Endothelial cell of umbilical vein (primary cell): ENCODE data around the gene IPO11. TPM values are rescaled to one million over a fixed set of nuclear protein-coding genes. Genes with fewer than 3 reads are reported as not detected.
A peak's percentile ranks its signal among the peaks of the same experiment; 100 is the strongest.

Source experiments
- BruUV-seq: library from RNA; stranded (reverse); fragments of 400-500 nt; replicated peaks from 2 replicates; lab custom pipeline; 2021; lab: Mats Ljungman, UMichigan
- CTCF ChIA-PET: fragments of 300-600, 350-600 bp; sonication (Branson Sonifier 250); formaldehyde crosslinking; loops from one replicate; lab custom pipeline; 2021; ENCODE audit warnings: antibody characterized with exemption, inconsistent platforms; lab: Charles Lee
- POLR2A ChIA-PET: fragments of 300-600, 350-600 bp; sonication (Branson Sonifier 250); formaldehyde crosslinking; loops from one replicate; lab custom pipeline; 2021; ENCODE audit warnings: antibody characterized with exemption, inconsistent platforms; lab: Charles Lee
- DNase-seq: peaks from one replicate; pipeline ENCODE4 v3.0.0-alpha.2; 2011; ENCODE audit warnings: low read depth, low spot score
- FAIRE-seq: peaks from 2 replicates; lab custom pipeline; 2011; peaks lifted over from hg19 to GRCh38; lab: Jason Lieb, UNC
- H2AFZ ChIP-seq: 2 replicates; pipeline ENCODE4 v1.6.0; 2012; ENCODE audit warnings: low read depth, low read length, control low read depth, inconsistent platforms
- H3K27ac ChIP-seq: 2 replicates; pipeline ENCODE4 v1.5.1; 2011; ENCODE audit warnings: low read depth, mild to moderate bottlenecking, control low read depth, low read length, moderate library complexity; ENCODE audit not compliant: insufficient read depth
- H3K27me3 ChIP-seq, 2 experiments: 2 replicates each; pipeline versions ENCODE4 v1.6.0 to v1.6.1; 2011; ENCODE audit warnings: low read length in 2 of 2, mixed read lengths in 1 of 2; ENCODE audit not compliant: control insufficient read depth in 2 of 2, insufficient read depth in 2 of 2
- H3K36me3 ChIP-seq, 2 experiments: 2 replicates in 1 of 2; 3 replicates in 1 of 2; pipeline ENCODE4 v1.5.1; 2011; ENCODE audit warnings: low read length in 2 of 2, mild to moderate bottlenecking in 1 of 2, moderate library complexity in 1 of 2; ENCODE audit not compliant: control insufficient read depth in 2 of 2, insufficient read depth in 2 of 2; ENCODE audit errors: extremely low read depth in 1 of 2
- H3K4me1 ChIP-seq: 3 replicates; pipeline ENCODE4 v1.5.1; 2011; ENCODE audit warnings: mild to moderate bottlenecking, low read length; ENCODE audit not compliant: control insufficient read depth, insufficient read depth; ENCODE audit errors: extremely low read depth
- H3K4me2 ChIP-seq: 2 replicates; pipeline ENCODE4 v1.6.1; 2011; ENCODE audit warnings: low read length, control low read depth, mixed read lengths; ENCODE audit not compliant: insufficient read depth
- H3K4me3 ChIP-seq, 3 experiments: fragments of 200-600 bp in 1 of 3; sonication (generic), shearing (Covaris generic) in 1 of 3; replicated peaks in 1 of 3; 2 replicates each; pipeline ENCODE4 v1.5.1; 2011 to 2016; ENCODE audit warnings: control low read depth in 3 of 3, low read length in 3 of 3, mild to moderate bottlenecking in 2 of 3, inconsistent platforms in 1 of 3, low read depth in 1 of 3, moderate library complexity in 1 of 3; ENCODE audit not compliant: insufficient read depth in 1 of 3
- H3K79me2 ChIP-seq: 2 replicates; pipeline ENCODE4 v1.6.0; 2012; ENCODE audit warnings: low read length, inconsistent platforms; ENCODE audit not compliant: control insufficient read depth, insufficient read depth
- H3K9ac ChIP-seq: replicated peaks from 2 replicates; pipeline ENCODE3; 2011; ENCODE audit warnings: low read length, control low read depth; ENCODE audit not compliant: insufficient read depth; ENCODE audit errors: extremely low read depth
- H3K9me1 ChIP-seq: replicated peaks from 3 replicates; pipeline ENCODE4 v1.6.0; 2011; ENCODE audit warnings: mild to moderate bottlenecking, low read length; ENCODE audit not compliant: control insufficient read depth, insufficient read depth; ENCODE audit errors: extremely low read depth
- H3K9me3 ChIP-seq: replicated peaks from 2 replicates; pipeline ENCODE4 v1.5.1; 2012; ENCODE audit warnings: low read length, inconsistent platforms; ENCODE audit not compliant: control insufficient read depth, insufficient read depth
- H4K20me1 ChIP-seq: replicated peaks from 2 replicates; pipeline ENCODE3; 2011; ENCODE audit warnings: mild to moderate bottlenecking, low read length; ENCODE audit not compliant: control insufficient read depth, insufficient read depth; ENCODE audit errors: extremely low read depth
- CTCF ChIP-seq, 2 donors: IDR thresholded peaks; 1 replicate in 1 of 2; 2 replicates in 1 of 2; pipeline ENCODE4 v1.5.1; 2011; ENCODE audit warnings: low read length in 2 of 2, mild to moderate bottlenecking in 2 of 2, moderate library complexity in 2 of 2, control low read depth in 1 of 2, inconsistent platforms in 1 of 2, low read depth in 1 of 2; ENCODE audit not compliant: insufficient read depth in 1 of 2; ENCODE audit errors: extremely low read depth in 1 of 2
- EZH2 ChIP-seq: IDR thresholded peaks from 2 replicates; pipeline ENCODE4 v1.6.1; 2012; ENCODE audit warnings: borderline replicate concordance, low read depth, mild to moderate bottlenecking, moderate library complexity, low read length, inconsistent platforms; ENCODE audit not compliant: severe bottlenecking
- FOS ChIP-seq: IDR thresholded peaks from 2 replicates; pipeline ENCODE4 v1.6.1; 2011; ENCODE audit warnings: mild to moderate bottlenecking, low read length, moderate library complexity, borderline replicate concordance; ENCODE audit not compliant: insufficient read depth
- GATA2 ChIP-seq: IDR thresholded peaks from 2 replicates; pipeline ENCODE4 v1.7.0; 2011; ENCODE audit warnings: low read depth, mild to moderate bottlenecking, moderate library complexity, mixed read lengths, low read length; ENCODE audit not compliant: insufficient read length, insufficient read depth
- JUN ChIP-seq: IDR thresholded peaks from 2 replicates; pipeline ENCODE4 v1.6.1; 2011; ENCODE audit warnings: borderline replicate concordance, low read depth; ENCODE audit not compliant: insufficient read length, insufficient read depth
- MYC ChIP-seq: IDR thresholded peaks from one replicate; pipeline ENCODE4 v1.6.1; 2011; ENCODE audit warnings: mild to moderate bottlenecking, low read depth, low read length
- POLR2A ChIP-seq: IDR thresholded peaks from 2 replicates; pipeline ENCODE4 v1.6.1; 2012; ENCODE audit warnings: low read depth, mild to moderate bottlenecking, control low read depth, low read length
- POLR2AphosphoS5 ChIP-seq: IDR thresholded peaks from 2 replicates; pipeline ENCODE4 v1.6.1; 2012; ENCODE audit warnings: low read depth, mild to moderate bottlenecking, control low read depth, low read length, moderate library complexity; ENCODE audit not compliant: insufficient read depth
- dilution Hi-C: fragments of 300-500 bp; cut with MboI; formaldehyde crosslinking; loops from one replicate; pipeline ENCODE4 v1.15.0; 2019; ENCODE audit warnings: low sequenced_read_pairs; ENCODE audit not compliant: extremely low pct_ligation_motif_present
- intact Hi-C: fragments of 100-400 bp; cut with micrococcal nuclease; formaldehyde crosslinking; loops from one replicate; pipeline ENCODE4 v1.10.0; 2022
- polyA plus RNA-seq, 4 experiments: library from polyadenylated mRNA; depleted of rRNA in 3 of 4; stranded (reverse) in 3 of 4; unstranded in 1 of 4; fragments of >200 nt; gene quantifications; 2 replicates each; pipeline versions ENCODE4 v1.2.1 to v1.2.3, GENCODE V29; 2011 to 2012; ENCODE audit warnings: missing spikeins in 1 of 4
- total RNA-seq: library from RNA; stranded (reverse); gene quantifications from 2 replicates; pipeline ENCODE4 v1.2.3, GENCODE V29; 2021
- TF ChIP-seq, protein P1 (sequence below): IDR thresholded peaks from 2 replicates; pipeline ENCODE4 v1.6.1; 2011; ENCODE audit not compliant: insufficient read depth, insufficient read length

The IPO11 gene
- total and polyA plus RNA-seq, 2 donors (not counting 3 experiments of a cell fraction or from before 2014, with no cell fraction given), result 38.5 to 80.9 TPM

- Histone ChIP-seq H3K4me3 (peak overlapping the region; percentile 14 to 99 (median 34)), H3K36me3 (peaks cover 0 to 2% of the 10 kb centered on the region in 2 experiments), H3K27me3 (no peaks in the 10 kb centered on the region), H3K9me1 (no peaks in the 10 kb centered on the region), H3K9ac (peak overlapping the region; percentile 41), H2AFZ (no peak overlapping the region), H4K20me1 (no peaks in the 10 kb centered on the region), H3K79me2 (peaks cover 68% of the 10 kb centered on the region), H3K9me3 (no peaks in the 10 kb centered on the region), H3K4me1 (peaks cover 77% of the 10 kb centered on the region), H3K4me2 (peak overlapping the region; percentile 100), H3K27ac (peak overlapping the region; percentile 46)
- intact Hi-C loops, result loop anchor here (2.0 kb wide), 1 partner anchor 121 kb away; no protein-coding TSS in a partner anchor
- dilution Hi-C loops, result no loop called here
- ChIA-PET POLR2A (no interaction called here), CTCF (interaction anchor here (1.5 to 4.0 kb wide), 3 partner anchors 12 to 197 kb away, joined by 4 to 31 read pairs (median 7); no protein-coding TSS in a partner anchor)
- peak; percentile 52 for DNase-seq
- no peak for FAIRE-seq
- BruUV-seq, result no TSS peak
- peak; percentile 8 for TF ChIP-seq FOS
- no peak for TF ChIP-seq CTCF (IDR thresholded peaks at IDR 0.05; ENCODE audit: extremely low read depth in 1 of 2, insufficient read depth in 1 of 2, low read depth in 1 of 2, low read length in 2 of 2)
These were observed 169.5 kb downstream of the IPO11 start for GRCh38 chr5:62581836-62582597.

- Histone ChIP-seq H3K36me3 (peaks cover 0 to 5% of the 10 kb centered on the region in 2 experiments), H3K4me3 (no peak overlapping the region), H3K4me2 (peak overlapping the region; percentile 77), H3K4me1 (peaks cover 64% of the 10 kb centered on the region), H3K79me2 (peaks cover 80% of the 10 kb centered on the region), H3K9ac (no peak overlapping the region), H3K9me1 (no peaks in the 10 kb centered on the region), H2AFZ (no peak overlapping the region), H3K27ac (no peak overlapping the region), H3K27me3 (no peaks in the 10 kb centered on the region), H4K20me1 (no peaks in the 10 kb centered on the region), H3K9me3 (no peaks in the 10 kb centered on the region)
- no peak for FAIRE-seq
- ChIA-PET POLR2A (interaction anchor here (1.2 kb wide), 1 partner anchor 181 kb away, joined by 7 read pairs; the partner anchor contains the start of gene DIMT1), CTCF (interaction anchor here (4.0 kb wide), 1 partner anchor 124 kb away, joined by 31 read pairs; no protein-coding TSS in a partner anchor)
- no peak for DNase-seq
- intact Hi-C loops (no loop called here), dilution Hi-C loops (no loop called here)
- TF ChIP-seq JUN, result no peak
- TF ChIP-seq POLR2A, result no peak
- no peak for TF ChIP-seq GATA2
- TF ChIP-seq, protein P1, sequence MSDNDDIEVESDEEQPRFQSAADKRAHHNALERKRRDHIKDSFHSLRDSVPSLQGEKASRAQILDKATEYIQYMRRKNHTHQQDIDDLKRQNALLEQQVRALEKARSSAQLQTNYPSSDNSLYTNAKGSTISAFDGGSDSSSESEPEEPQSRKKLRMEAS, result no peak
- TF ChIP-seq EZH2, result no peak
- TF ChIP-seq POLR2AphosphoS5, result no peak
- TF ChIP-seq MYC, result no peak
- no peak for TF ChIP-seq FOS
- TF ChIP-seq CTCF (IDR thresholded peaks at IDR 0.05; ENCODE audit: extremely low read depth in 1 of 2, insufficient read depth in 1 of 2, low read depth in 1 of 2, low read length in 2 of 2), result no peak
- BruUV-seq, result no TSS peak
These were observed 171.8 kb downstream of the IPO11 start for GRCh38 chr5:62584391-62584790.
